ENCODE measurements around the gene FAM219A.
"Not testable (repeated sequence)": the region's sequence is repeated elsewhere in the genome, so short reads cannot be mapped to it uniquely, and the experiment has no call there.

FAM219A gene

GRCh38 chr9:34482746-34483145 lies 24.4 kb upstream of the FAM219A start:
- DNase-seq: not testable (repeated sequence)

- not testable (repeated sequence) for DNase-seq
Observed at GRCh38 chr9:34481620-34482019, 23.2 kb upstream of the FAM219A start.

GRCh38 chr9:34479431-34479866 lies 21.1 kb upstream of the FAM219A start:
- no peak for DNase-seq

GRCh38 chr9:34477541-34477940 lies 19.2 kb upstream of the FAM219A start:
- DNase-seq: no peak

GRCh38 chr9:34475097-34475496 lies 16.7 kb upstream of the FAM219A start:
- no peak for DNase-seq

- no peak for DNase-seq
Observed at GRCh38 chr9:34465468-34465867, 7.1 kb upstream of the FAM219A start.

- no peak for DNase-seq
Observed at GRCh38 chr9:34464571-34464970, 6.2 kb upstream of the FAM219A start.

- DNase-seq: no peak
Observed at GRCh38 chr9:34463901-34464232, 5.5 kb upstream of the FAM219A start.

GRCh38 chr9:34463098-34463900 lies 4.9 kb upstream of the FAM219A start:
- peak; percentile 10 for DNase-seq

GRCh38 chr9:34459941-34460340 lies 1.6 kb upstream of the FAM219A start:
- no peak for DNase-seq

GRCh38 chr9:34459356-34459755 lies 986 bp upstream of the FAM219A start:
- DNase-seq: no peak

GRCh38 chr9:34458959-34459340 lies 580 bp upstream of the FAM219A start:
- no peak for DNase-seq

GRCh38 chr9:34457266-34458012 lies 931 bp downstream of the FAM219A start:
- DNase-seq: peak; percentile 69

GRCh38 chr9:34456746-34457145 lies 1.6 kb downstream of the FAM219A start:
- no peak for DNase-seq

- DNase-seq: no peak
Observed at GRCh38 chr9:34456151-34456550, 2.2 kb downstream of the FAM219A start.

GRCh38 chr9:34454571-34455065 lies 3.8 kb downstream of the FAM219A start:
- DNase-seq: no peak

GRCh38 chr9:34452568-34452967 lies 5.8 kb downstream of the FAM219A start:
- DNase-seq: no peak

- DNase-seq: no peak
Observed at GRCh38 chr9:34451545-34451944, 6.8 kb downstream of the FAM219A start.

- DNase-seq: no peak
Observed at GRCh38 chr9:34451135-34451534, 7.2 kb downstream of the FAM219A start.

- DNase-seq: no peak
Observed at GRCh38 chr9:34450644-34451043, 7.7 kb downstream of the FAM219A start.

- DNase-seq: no peak
Observed at GRCh38 chr9:34446951-34447350, 11.4 kb downstream of the FAM219A start.

GRCh38 chr9:34446468-34446891 lies 11.9 kb downstream of the FAM219A start:
- DNase-seq: no peak

- no peak for DNase-seq
Observed at GRCh38 chr9:34443976-34444375, 14.4 kb downstream of the FAM219A start.

- no peak for DNase-seq
Observed at GRCh38 chr9:34443533-34443932, 14.8 kb downstream of the FAM219A start.

All from amniotic stem cell (primary cell).